IMR-90 (cell line): Measurements from ENCODE around the gene RWDD1. TPM values are rescaled to one million over a fixed set of nuclear protein-coding genes. Genes with fewer than 3 reads are reported as not detected.

Experiments used
- ATAC-seq: fragments of 200-7000 bp; cut with Tn5 transposase; 2 replicates; pipeline ENCODE4 v1.9.1; 2020; ENCODE audit warnings: low read depth, mild to moderate bottlenecking, moderate library complexity
- BruUV-seq: library from RNA; stranded (reverse); fragments of 400-500 nt; replicated peaks from 2 replicates; lab custom pipeline; 2021; lab: Mats Ljungman, UMichigan
- CTCF ChIA-PET: fragments of 300-600 bp; formaldehyde crosslinking; extraction: SDS; loops from one replicate; lab custom pipeline; 2021; ENCODE audit warnings: antibody characterized with exemption; lab: Yijun Ruan, JAX
- POLR2A ChIA-PET: fragments of 300-600 bp; sonication (Branson Sonifier 250); formaldehyde crosslinking; loops from one replicate; lab custom pipeline; 2022; ENCODE audit warnings: antibody characterized with exemption; ENCODE audit not compliant: unreplicated experiment; lab: Charles Lee
- DNase-seq: peaks from one replicate; pipeline ENCODE4 v3.0.0; 2013
- H2AFZ ChIP-seq: replicated peaks from 2 replicates; pipeline ENCODE3; 2013; ENCODE audit warnings: low read length, mild to moderate bottlenecking; ENCODE audit not compliant: poor library complexity
- H2AK5ac ChIP-seq: 2 replicates; pipeline ENCODE4 v1.6.1; 2013; ENCODE audit warnings: low read depth, low read length, inconsistent platforms
- H2AK9ac ChIP-seq: replicated peaks from 2 replicates; pipeline ENCODE3; 2013; ENCODE audit warnings: mild to moderate bottlenecking, low read depth, low read length, moderate library complexity; ENCODE audit not compliant: poor library complexity
- H2BK120ac ChIP-seq: 2 replicates; pipeline ENCODE4 v1.6.1; 2013; ENCODE audit warnings: low read depth, low read length, inconsistent platforms
- H2BK15ac ChIP-seq: 3 replicates; pipeline ENCODE4 v1.6.1; 2013; ENCODE audit warnings: low read depth, low read length, inconsistent platforms
- H2BK20ac ChIP-seq: 2 replicates; pipeline ENCODE4 v1.6.1; 2013; ENCODE audit warnings: low read depth, mild to moderate bottlenecking, inconsistent platforms, low read length, moderate library complexity
- H2BK5ac ChIP-seq: 2 replicates; pipeline ENCODE4 v1.6.1; 2013; ENCODE audit warnings: mild to moderate bottlenecking, low read depth, low read length, inconsistent platforms; ENCODE audit not compliant: poor library complexity, severe bottlenecking
- H3K14ac ChIP-seq: replicated peaks from 2 replicates; pipeline ENCODE4 v1.6.1; 2013; ENCODE audit warnings: low read depth, low read length, inconsistent platforms
- H3K18ac ChIP-seq: 2 replicates; pipeline ENCODE4 v1.6.1; 2013; ENCODE audit warnings: low read depth, low read length, control low read depth
- H3K23ac ChIP-seq: 2 replicates; pipeline ENCODE4 v1.6.1; 2013; ENCODE audit warnings: low read depth, low read length, inconsistent platforms
- H3K27ac ChIP-seq: 2 replicates; pipeline ENCODE4 v1.5.1; 2013; ENCODE audit warnings: mild to moderate bottlenecking, control low read depth, low read length; ENCODE audit not compliant: insufficient read depth
- H3K27me3 ChIP-seq: 2 replicates; pipeline ENCODE4 v1.6.1; 2013; ENCODE audit warnings: low read length; ENCODE audit not compliant: control insufficient read depth, insufficient read depth
- H3K36me3 ChIP-seq: 2 replicates; pipeline ENCODE4 v1.6.1; 2013; ENCODE audit warnings: low read length, mixed read lengths; ENCODE audit not compliant: control insufficient read depth, insufficient read depth
- H3K4ac ChIP-seq: 2 replicates; pipeline ENCODE4 v1.6.1; 2013; ENCODE audit warnings: low read depth, low read length, inconsistent platforms
- H3K4me1 ChIP-seq: 2 replicates; pipeline ENCODE4 v1.6.1; 2013; ENCODE audit warnings: low read length, mixed read lengths; ENCODE audit not compliant: control insufficient read depth, insufficient read depth
- H3K4me2 ChIP-seq: 2 replicates; pipeline ENCODE4 v1.6.1; 2013; ENCODE audit warnings: low read depth, mild to moderate bottlenecking, control low read depth, low read length, moderate library complexity
- H3K4me3 ChIP-seq: 2 replicates; pipeline ENCODE4 v1.5.1; 2013; ENCODE audit warnings: low read depth, mild to moderate bottlenecking, control low read depth, low read length, moderate library complexity; ENCODE audit not compliant: insufficient read depth
- H3K56ac ChIP-seq: 2 replicates; pipeline ENCODE4 v1.6.1; 2013; ENCODE audit warnings: low read length, inconsistent platforms; ENCODE audit not compliant: insufficient read depth; ENCODE audit errors: extremely low read depth
- H3K79me1 ChIP-seq, 2 experiments: 2 replicates each; pipeline ENCODE4 v1.6.1; 2013; ENCODE audit warnings: low read length in 2 of 2, inconsistent platforms in 1 of 2, low read depth in 1 of 2
- H3K9ac ChIP-seq: 2 replicates; pipeline ENCODE4 v1.6.1; 2013; ENCODE audit warnings: low read depth, low read length, control low read depth
- H3K9me1 ChIP-seq: 2 replicates; pipeline ENCODE4 v1.6.1; 2013; ENCODE audit warnings: low read length, inconsistent platforms; ENCODE audit not compliant: insufficient read depth
- H3K9me3 ChIP-seq: 2 replicates; pipeline ENCODE4 v1.6.1; 2013; ENCODE audit warnings: low read length; ENCODE audit not compliant: control insufficient read depth, insufficient read depth
- H4K20me1 ChIP-seq: 2 replicates; pipeline ENCODE4 v1.6.1; 2013; ENCODE audit warnings: low read length, inconsistent platforms; ENCODE audit not compliant: insufficient read depth
- H4K5ac ChIP-seq: 2 replicates; pipeline ENCODE4 v1.6.1; 2013; ENCODE audit warnings: mild to moderate bottlenecking, low read depth, low read length, control low read depth
- H4K8ac ChIP-seq, 2 experiments: 2 replicates each; pipeline ENCODE4 v1.6.1; 2013; ENCODE audit warnings: low read depth in 2 of 2, low read length in 2 of 2, control low read depth in 1 of 2, inconsistent platforms in 1 of 2
- H4K91ac ChIP-seq: 2 replicates; pipeline ENCODE4 v1.6.1; 2013; ENCODE audit warnings: low read depth, low read length, inconsistent platforms; ENCODE audit not compliant: insufficient read depth
- POLR2A ChIP-seq: IDR thresholded peaks from 2 replicates; pipeline ENCODE4 v1.6.1; 2012; ENCODE audit warnings: mild to moderate bottlenecking, low read depth, low read length
- RAD21 ChIP-seq: IDR thresholded peaks from 2 replicates; pipeline ENCODE4 v1.6.1; 2012; ENCODE audit warnings: low read length, improper control_type of control experiment
- SMC3 ChIP-seq: fragments of 150-350 bp; IDR thresholded peaks from 2 replicates; pipeline ENCODE4 v1.6.1; 2016; ENCODE audit warnings: low read depth, mild to moderate bottlenecking, antibody characterized with exemption, low read length, moderate library complexity
- WGBS, 2 experiments: methylation state at CpG; one replicate each; pipeline versions ENCODE4 v1.1.5 to v1.1.7; 2013; ENCODE audit warnings: missing lambda C conversion rate in 2 of 2; ENCODE audit not compliant: insufficient read length in 1 of 2; ENCODE audit errors: extremely low coverage in 2 of 2; 5-methylcytosine and 5-hydroxymethylcytosine counted together
- dilution Hi-C: fragments of 300-500 bp; cut with HindIII; formaldehyde crosslinking; loops from one replicate; pipeline ENCODE4 v1.14.3; 2018; ENCODE audit warnings: low sequenced_read_pairs; ENCODE audit not compliant: unreplicated experiment
- in situ Hi-C: fragments of 300-500 bp; cut with MboI; formaldehyde crosslinking; loops from 3 replicates; pipeline ENCODE4 v1.14.3; 2019; ENCODE audit warnings: low sequenced_read_pairs, inconsistent platforms, mixed read lengths
- intact Hi-C: fragments of 100-400 bp; cut with micrococcal nuclease; formaldehyde crosslinking; loops from 2 replicates; pipeline ENCODE4 v1.10.0; 2022
- polyA plus RNA-seq, 3 experiments: library from polyadenylated mRNA; depleted of rRNA; stranded (reverse); fragments of >200 nt; gene quantifications; 2 replicates each; pipeline ENCODE4 v1.2.3, GENCODE V29; 2012; ENCODE audit warnings: low replicate concordance in 1 of 3
- total RNA-seq: library from RNA; depleted of rRNA; stranded (reverse); fragments of >200 nt; gene quantifications from 2 replicates; pipeline ENCODE4 v1.2.3, GENCODE V29; 2012
- TF ChIP-seq, protein P1 (sequence below): fragments of 150-350 bp; IDR thresholded peaks from 2 replicates; pipeline ENCODE4 v1.6.1; 2016; ENCODE audit warnings: low read depth, mild to moderate bottlenecking, low read length, moderate library complexity, borderline replicate concordance

Gene RWDD1
- total and polyA plus RNA-seq, 2 of the 4 experiments (the other 2 are of a cell fraction), result 23.6 to 92.8 TPM

DNA sequence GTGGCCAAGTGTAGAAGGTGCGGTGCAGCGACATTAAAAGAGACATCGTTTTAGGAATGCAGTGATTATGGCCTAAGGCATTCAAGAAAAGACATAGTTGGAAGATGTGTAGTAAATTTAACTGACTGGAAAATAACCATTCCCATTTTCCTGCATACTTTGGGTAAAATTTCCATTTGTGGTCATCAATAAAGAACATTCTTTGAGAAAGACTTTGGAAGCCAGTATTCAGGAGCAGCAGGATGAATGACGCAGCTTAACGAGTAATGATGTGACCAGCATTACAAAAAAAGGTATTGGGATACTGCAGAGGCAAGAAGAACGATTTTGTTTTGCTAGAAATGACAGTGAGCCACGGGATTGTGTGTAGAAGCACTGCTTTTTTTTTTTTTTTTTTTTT lies 7.0 kb upstream of the RWDD1 start:
- H3K79me1 ChIP-seq, result peaks cover 0 to 5% of the 10 kb centered on the region in 2 experiments; a peak in 2 of 4 replicates
- H3K18ac ChIP-seq, result no peak overlapping the region; the same call in 1 of the 2 replicates
- DNase-seq (peak; percentile 43), ATAC-seq (no peak)
- dilution Hi-C loops, result no loop called here
- no peak overlapping the region for H3K27ac ChIP-seq
- H4K5ac ChIP-seq, result no peak overlapping the region
- peak overlapping the region; percentile 28; the same call in 1 of the 2 replicates for H3K4me2 ChIP-seq
- intact Hi-C loops, result loop anchor here (5.0 kb wide), 1 partner anchor 117 kb away; no protein-coding TSS in a partner anchor
- ChIA-PET CTCF (interaction anchor here (1.5 kb wide), 1 partner anchor 295 kb away, joined by 7 read pairs; no protein-coding TSS in a partner anchor), POLR2A (no interaction called here)
- no TSS peak for BruUV-seq
- peak overlapping the region; percentile 61 to 84; a peak in 3 of 4 replicates for H4K8ac ChIP-seq
- H3K23ac ChIP-seq, result peak overlapping the region; percentile 59
- 80% methylated on average over 1 of the region's 7 CpGs; no CpG with 5 or more reads in 1 of the 2 experiments for WGBS, 2 experiments
- H3K14ac ChIP-seq, result 0 out of 2 replicates have a peak overlapping the region, but pooled peaks have one; percentile 2
- no peaks in the 10 kb centered on the region for H3K27me3 ChIP-seq
- peaks cover 3% of the 10 kb centered on the region; the same call in 1 of the 2 replicates for H3K9me1 ChIP-seq
- peak overlapping the region; percentile 4 for H2BK5ac ChIP-seq
- H3K9me3 ChIP-seq, result no peaks in the 10 kb centered on the region
- H3K4me3 ChIP-seq, result no peak overlapping the region
- peak overlapping the region; percentile 17; the same call in 1 of the 2 replicates for H3K4ac ChIP-seq
- no peak for TF ChIP-seq RAD21
- TF ChIP-seq, protein P1, sequence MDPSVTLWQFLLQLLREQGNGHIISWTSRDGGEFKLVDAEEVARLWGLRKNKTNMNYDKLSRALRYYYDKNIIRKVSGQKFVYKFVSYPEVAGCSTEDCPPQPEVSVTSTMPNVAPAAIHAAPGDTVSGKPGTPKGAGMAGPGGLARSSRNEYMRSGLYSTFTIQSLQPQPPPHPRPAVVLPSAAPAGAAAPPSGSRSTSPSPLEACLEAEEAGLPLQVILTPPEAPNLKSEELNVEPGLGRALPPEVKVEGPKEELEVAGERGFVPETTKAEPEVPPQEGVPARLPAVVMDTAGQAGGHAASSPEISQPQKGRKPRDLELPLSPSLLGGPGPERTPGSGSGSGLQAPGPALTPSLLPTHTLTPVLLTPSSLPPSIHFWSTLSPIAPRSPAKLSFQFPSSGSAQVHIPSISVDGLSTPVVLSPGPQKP, result no peak
- no peak for TF ChIP-seq SMC3
- TF ChIP-seq POLR2A, result no peak
- H2AFZ ChIP-seq, result peak overlapping the region; percentile 71
- peak overlapping the region; percentile 81; the same call in 1 of the 3 replicates for H2BK15ac ChIP-seq
- no peak overlapping the region for H3K56ac ChIP-seq
- peak overlapping the region; percentile 36; the same call in 1 of the 2 replicates for H2AK5ac ChIP-seq
- H2AK9ac ChIP-seq, result no peak overlapping the region
- H4K20me1 ChIP-seq, result no peaks in the 10 kb centered on the region
- H3K9ac ChIP-seq, result no peak overlapping the region
- H2BK20ac ChIP-seq, result 0 out of 2 replicates have a peak overlapping the region, but pooled peaks have one; percentile 6
- peak overlapping the region; percentile 22 for H2BK120ac ChIP-seq
- peaks cover 8% of the 10 kb centered on the region for H3K4me1 ChIP-seq
- in situ Hi-C loops, result loop anchor here (5.0 kb wide), 1 partner anchor 297 kb away; no protein-coding TSS in a partner anchor
- no peaks in the 10 kb centered on the region for H3K36me3 ChIP-seq
- peak overlapping the region; percentile 38 for H4K91ac ChIP-seq
